Measurements from ENCODE around the gene KRT13.

KRT13 gene

DNA sequence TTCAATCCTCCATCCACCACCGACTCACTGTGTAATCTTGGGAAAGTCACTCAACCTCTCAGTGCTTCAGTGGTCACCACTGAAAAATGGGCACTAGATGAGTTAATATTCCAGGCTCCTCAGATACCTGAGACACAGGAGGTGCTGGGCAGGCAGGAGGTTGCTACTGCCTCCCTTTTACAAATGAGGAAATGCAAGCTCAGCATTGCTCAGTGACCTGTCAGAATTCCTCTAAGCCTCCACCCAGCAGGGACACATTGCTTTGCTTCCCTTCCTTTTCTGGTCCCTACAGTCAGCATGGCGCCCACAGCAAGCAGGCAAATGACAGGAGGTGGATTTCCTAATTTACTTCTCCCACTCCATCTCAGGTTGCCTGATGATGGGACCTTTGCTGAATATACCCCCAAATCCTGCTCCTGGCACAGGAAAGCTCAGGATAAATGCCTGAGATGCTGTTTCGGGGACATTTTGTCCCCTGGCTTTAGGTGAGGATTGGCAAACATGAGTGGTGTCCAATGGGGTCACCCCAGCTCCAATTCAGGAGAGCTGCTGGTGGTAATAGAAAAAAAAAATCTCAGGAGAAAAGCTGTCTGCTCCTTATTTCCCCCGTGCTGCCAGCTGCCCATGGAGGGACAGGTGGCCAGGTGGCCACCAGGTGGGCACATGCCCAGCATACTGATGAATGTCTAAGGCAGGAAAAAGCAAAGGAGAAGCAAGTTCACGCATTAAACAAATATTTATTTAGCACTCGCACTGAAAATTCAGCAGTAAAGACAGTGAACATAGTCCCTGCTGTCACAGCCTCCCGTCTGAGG is 5.0 kb upstream of the KRT13 start:
- H3K4me1 ChIP-seq (ENCODE audit: insufficient read depth, low read length, severe bottlenecking), result no peaks in the 10 kb centered on the region
- H3K9me2 ChIP-seq (ENCODE audit: low read depth, low read length), result no peaks in the 10 kb centered on the region
- H3K36me3 ChIP-seq (ENCODE audit: insufficient read depth, low read length), result no peaks in the 10 kb centered on the region
- no peaks in the 10 kb centered on the region for H4K20me1 ChIP-seq (ENCODE audit: insufficient read depth, low read length)
- no peak overlapping the region for H3K4me3 ChIP-seq (ENCODE audit: low read depth, low read length, poor library complexity, severe bottlenecking)
- no peak overlapping the region for H2AFZ ChIP-seq (ENCODE audit: low read length)
- H3K9me3 ChIP-seq (ENCODE audit: low read length), result no peaks in the 10 kb centered on the region
- no peaks in the 10 kb centered on the region for H3K79me2 ChIP-seq (ENCODE audit: insufficient read depth, low read length)
- no peak overlapping the region for H3K4me2 ChIP-seq (ENCODE audit: low read length)
- no peaks in the 10 kb centered on the region for H3F3A ChIP-seq (ENCODE audit: insufficient read depth, low read length)
- H3K9ac ChIP-seq (ENCODE audit: low read length), result no peak overlapping the region
- no peak for TF ChIP-seq EZH2 (IDR thresholded peaks at IDR 0.05; ENCODE audit: borderline replicate concordance, low read length)
- TF ChIP-seq, protein P1, sequence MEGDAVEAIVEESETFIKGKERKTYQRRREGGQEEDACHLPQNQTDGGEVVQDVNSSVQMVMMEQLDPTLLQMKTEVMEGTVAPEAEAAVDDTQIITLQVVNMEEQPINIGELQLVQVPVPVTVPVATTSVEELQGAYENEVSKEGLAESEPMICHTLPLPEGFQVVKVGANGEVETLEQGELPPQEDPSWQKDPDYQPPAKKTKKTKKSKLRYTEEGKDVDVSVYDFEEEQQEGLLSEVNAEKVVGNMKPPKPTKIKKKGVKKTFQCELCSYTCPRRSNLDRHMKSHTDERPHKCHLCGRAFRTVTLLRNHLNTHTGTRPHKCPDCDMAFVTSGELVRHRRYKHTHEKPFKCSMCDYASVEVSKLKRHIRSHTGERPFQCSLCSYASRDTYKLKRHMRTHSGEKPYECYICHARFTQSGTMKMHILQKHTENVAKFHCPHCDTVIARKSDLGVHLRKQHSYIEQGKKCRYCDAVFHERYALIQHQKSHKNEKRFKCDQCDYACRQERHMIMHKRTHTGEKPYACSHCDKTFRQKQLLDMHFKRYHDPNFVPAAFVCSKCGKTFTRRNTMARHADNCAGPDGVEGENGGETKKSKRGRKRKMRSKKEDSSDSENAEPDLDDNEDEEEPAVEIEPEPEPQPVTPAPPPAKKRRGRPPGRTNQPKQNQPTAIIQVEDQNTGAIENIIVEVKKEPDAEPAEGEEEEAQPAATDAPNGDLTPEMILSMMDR (IDR thresholded peaks at IDR 0.05; ENCODE audit: low read length), result no peak
- H3K27ac ChIP-seq (ENCODE audit: low read depth, low read length, poor library complexity, severe bottlenecking), result no peak overlapping the region
- H3K27me3 ChIP-seq (ENCODE audit: insufficient read depth, low read length), result no peaks in the 10 kb centered on the region

DNA sequence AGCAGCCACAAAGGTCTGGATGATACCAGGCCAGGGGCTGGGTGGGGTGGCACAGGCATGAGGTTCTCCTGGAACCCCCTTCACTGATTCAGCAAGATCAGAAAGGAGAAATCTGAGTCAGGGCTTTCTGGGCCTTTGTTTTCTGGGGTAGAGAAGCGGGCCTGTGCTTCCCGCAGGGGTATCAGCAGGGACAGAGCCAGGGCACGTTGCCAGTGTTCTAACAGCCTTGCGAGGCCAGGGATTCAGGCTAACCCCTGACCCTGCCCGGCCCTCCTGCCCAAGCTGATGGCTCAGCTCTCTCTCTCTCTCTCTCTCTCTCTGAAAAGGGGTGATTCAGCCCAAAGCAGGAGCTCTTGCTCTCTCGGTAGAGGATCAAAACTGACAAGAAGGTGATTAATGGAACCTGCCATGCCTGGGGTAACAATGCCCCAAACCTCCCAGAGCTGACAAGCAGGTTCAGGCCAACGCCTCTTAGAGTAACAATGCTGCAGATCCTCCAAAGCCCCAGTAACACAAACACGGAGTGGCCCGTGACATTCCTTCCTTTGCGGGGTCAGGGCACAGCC is 2.0 kb upstream of the KRT13 start:
- no peak overlapping the region for H3K27ac ChIP-seq (ENCODE audit: low read depth, low read length, poor library complexity, severe bottlenecking)
- H3K4me1 ChIP-seq (ENCODE audit: insufficient read depth, low read length, severe bottlenecking), result no peaks in the 10 kb centered on the region
- H3F3A ChIP-seq (ENCODE audit: insufficient read depth, low read length), result no peaks in the 10 kb centered on the region

DNA sequence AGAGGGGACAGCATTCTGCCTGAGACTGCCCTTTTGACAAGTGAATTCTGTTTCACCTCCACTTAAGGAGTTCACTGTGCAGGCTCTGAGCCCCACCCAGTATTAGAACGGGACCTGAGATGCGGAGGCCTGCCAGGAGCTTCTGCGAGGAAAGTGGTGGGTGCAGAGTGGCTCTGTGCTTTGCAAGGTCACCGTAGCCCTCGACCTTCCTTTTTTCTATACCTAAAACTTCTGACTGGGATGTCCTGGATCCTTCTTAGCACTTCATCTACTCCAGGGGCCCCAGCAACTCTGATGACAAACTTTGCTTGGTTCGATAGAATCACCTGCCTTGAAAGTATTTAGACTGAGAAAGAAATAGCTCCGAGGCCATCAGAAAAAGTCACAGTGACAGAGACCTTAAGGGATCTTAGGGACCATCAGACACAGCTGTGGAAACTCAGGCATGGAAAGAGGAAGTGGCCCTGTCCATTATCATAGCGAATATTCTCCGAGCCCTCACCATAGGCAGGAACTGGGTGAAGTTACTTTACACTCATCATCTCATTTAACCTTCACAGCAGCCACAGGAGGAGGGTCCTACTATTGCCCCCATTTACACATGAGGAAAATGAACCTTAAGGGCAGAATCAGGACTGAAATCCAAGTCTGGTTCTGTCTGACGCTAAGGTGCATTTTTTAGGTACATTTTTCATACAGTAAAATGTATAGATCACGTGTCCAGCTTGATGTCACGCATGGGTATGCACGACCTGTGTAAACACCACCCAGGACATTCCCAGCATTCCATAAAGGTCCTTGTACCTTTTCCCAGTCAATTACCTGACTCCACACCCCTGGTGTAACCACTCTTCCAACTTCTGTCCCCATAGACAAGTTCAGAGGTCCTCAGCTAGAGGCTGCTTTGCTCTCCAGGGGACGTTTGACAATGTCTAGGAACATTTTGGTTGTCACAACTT is 676 bp upstream of the KRT13 start:
- H3K9ac ChIP-seq (ENCODE audit: low read length), result no peak overlapping the region
- no peaks in the 10 kb centered on the region for H3K9me2 ChIP-seq (ENCODE audit: low read depth, low read length)
- H3K27ac ChIP-seq (ENCODE audit: low read depth, low read length, poor library complexity, severe bottlenecking), result no peak overlapping the region
- H3K4me1 ChIP-seq (ENCODE audit: insufficient read depth, low read length, severe bottlenecking), result no peaks in the 10 kb centered on the region
- no peaks in the 10 kb centered on the region for H4K20me1 ChIP-seq (ENCODE audit: insufficient read depth, low read length)
- TF ChIP-seq, protein P1 (IDR thresholded peaks at IDR 0.05; ENCODE audit: low read length), result no peak
- H3K9me3 ChIP-seq (ENCODE audit: low read length), result no peaks in the 10 kb centered on the region
- no peaks in the 10 kb centered on the region for H3F3A ChIP-seq (ENCODE audit: insufficient read depth, low read length)
- H2AFZ ChIP-seq (ENCODE audit: low read length), result no peak overlapping the region
- H3K4me3 ChIP-seq (ENCODE audit: low read depth, low read length, poor library complexity, severe bottlenecking), result no peak overlapping the region
- no peaks in the 10 kb centered on the region for H3K79me2 ChIP-seq (ENCODE audit: insufficient read depth, low read length)
- H3K4me2 ChIP-seq (ENCODE audit: low read length), result no peak overlapping the region
- no peaks in the 10 kb centered on the region for H3K36me3 ChIP-seq (ENCODE audit: insufficient read depth, low read length)
- H3K27me3 ChIP-seq (ENCODE audit: insufficient read depth, low read length), result no peaks in the 10 kb centered on the region

More for the DNA sequence above, 2.0 kb upstream of the KRT13 start:
- Histone ChIP-seq H3K27me3 (ENCODE audit: insufficient read depth, low read length) (no peaks in the 10 kb centered on the region), H3K36me3 (ENCODE audit: insufficient read depth, low read length) (no peaks in the 10 kb centered on the region), H3K9me2 (ENCODE audit: low read depth, low read length) (no peaks in the 10 kb centered on the region), H3K4me3 (ENCODE audit: low read depth, low read length, poor library complexity, severe bottlenecking) (no peak overlapping the region), H3K79me2 (ENCODE audit: insufficient read depth, low read length) (no peaks in the 10 kb centered on the region), H3K9ac (ENCODE audit: low read length) (no peak overlapping the region), H3K9me3 (ENCODE audit: low read length) (no peaks in the 10 kb centered on the region), H2AFZ (ENCODE audit: low read length) (no peak overlapping the region), H4K20me1 (ENCODE audit: insufficient read depth, low read length) (no peaks in the 10 kb centered on the region), H3K4me2 (ENCODE audit: low read length) (no peak overlapping the region)
- TF ChIP-seq, protein P1 (IDR thresholded peaks at IDR 0.05; ENCODE audit: low read length), result no peak
- no peak for TF ChIP-seq EZH2 (IDR thresholded peaks at IDR 0.05; ENCODE audit: borderline replicate concordance, low read length)

All from OCI-LY1 (cell line).